K562 (cell line): ENCODE results near the gene YOD1. TPM values are rescaled to one million over a fixed set of nuclear protein-coding genes. Genes with fewer than 3 reads are reported as not detected.

Source experiments
- CBFB ChIP-seq: sonication (generic); formaldehyde crosslinking; IDR thresholded peaks from 2 replicates; pipeline ENCODE4 v1.4.0; 2020; ENCODE audit warnings: mild to moderate bottlenecking, missing genetic modification reagents
- CBX8 ChIP-seq: fragments of 200-600 bp; sonication (generic); IDR thresholded peaks from 2 replicates; pipeline ENCODE4 v1.6.1; 2012; ENCODE audit warnings: borderline replicate concordance, mixed run types, low read depth, mild to moderate bottlenecking, moderate library complexity, mixed read lengths, low read length, control low read depth, inconsistent platforms; ENCODE audit not compliant: poor library complexity, severe bottlenecking; ENCODE audit errors: extremely low read depth
- EGR1 ChIP-seq: fragments of 450-650 bp; conservative IDR thresholded peaks from 2 replicates; pipeline ENCODE4 v1.6.1; 2017; ENCODE audit warnings: mild to moderate bottlenecking
- ELF1 ChIP-seq: fragments of 200-800 bp; sonication (Bioruptor generic); IDR thresholded peaks from 2 replicates; pipeline ENCODE4 v1.6.1; 2016; ENCODE audit warnings: missing genetic modification characterization, missing compliant biosample characterization
- FOXM1 ChIP-seq, 2 experiments: fragments of 450-650 bp in 1 of 2; sonication (generic) in 1 of 2; formaldehyde crosslinking in 1 of 2; IDR thresholded peaks; 2 replicates each; pipeline versions ENCODE4 v1.6.1 to v1.9.0; 2017 to 2022; ENCODE audit warnings: low read depth in 2 of 2, mild to moderate bottlenecking in 2 of 2, missing genetic modification reagents in 1 of 2, moderate library complexity in 1 of 2
- MAZ ChIP-seq, 2 experiments: fragments of 450-650 bp in 1 of 2; sonication (generic) in 1 of 2; formaldehyde crosslinking; IDR thresholded peaks in 1 of 2; conservative IDR thresholded peaks in 1 of 2; 2 replicates each; pipeline versions ENCODE4 v1.4.0 to v1.5.0; 2020; ENCODE audit warnings: mild to moderate bottlenecking in 1 of 2, missing genetic modification reagents in 1 of 2
- NCOA1 ChIP-seq: fragments of 450-650 bp; IDR thresholded peaks from 2 replicates; pipeline ENCODE4 v1.6.1; 2016; ENCODE audit warnings: low read depth
- NFYB ChIP-seq: IDR thresholded peaks from 2 replicates; pipeline ENCODE4 v1.6.1; 2011; ENCODE audit warnings: mild to moderate bottlenecking, moderate library complexity; ENCODE audit not compliant: insufficient read length; ENCODE audit errors: extremely low read depth
- NONO ChIP-seq, 2 experiments: fragments of 200-400 bp in 1 of 2; fragments of 450-650 bp in 1 of 2; formaldehyde crosslinking in 1 of 2; IDR thresholded peaks; 2 replicates each; pipeline ENCODE4 v1.6.1; 2017; ENCODE audit warnings: low read depth in 2 of 2, mild to moderate bottlenecking in 2 of 2, moderate library complexity in 2 of 2, low read length in 1 of 2
- PHB ChIP-seq: fragments of 250-450 bp; sonication (Bioruptor Pico); IDR thresholded peaks from 2 replicates; pipeline ENCODE4 v1.5.0; 2021
- POLR2H ChIP-seq: IDR thresholded peaks from 2 replicates; pipeline ENCODE4 v1.6.1; 2016; ENCODE audit warnings: missing genetic modification characterization, low read depth, mild to moderate bottlenecking, control low read depth, missing compliant biosample characterization, moderate library complexity
- TBL1XR1 ChIP-seq, 2 experiments: IDR thresholded peaks; 2 replicates each; pipeline ENCODE4 v1.6.1; 2012; ENCODE audit warnings: improper control_type of control experiment in 2 of 2, low read length in 2 of 2, mild to moderate bottlenecking in 1 of 2
- ZC3H4 ChIP-seq: sonication (generic); formaldehyde crosslinking; IDR thresholded peaks from 2 replicates; pipeline ENCODE4 v1.9.0; 2021; ENCODE audit warnings: missing genetic modification reagents, borderline replicate concordance
- polyA plus RNA-seq, 8 experiments: library from polyadenylated mRNA; depleted of rRNA in 4 of 8; stranded (reverse) in 5 of 8; unstranded in 3 of 8; fragments of >200 nt; fragmentation: Nextera tagmentation in 2 of 8; fragmentation: Illumina TruSeq in 1 of 8; extraction: Ambion mirVana in 2 of 8; extraction: Trizol in 1 of 8; gene quantifications; 2 replicates each; pipeline versions ENCODE4 v1.2.1 to v1.2.3, GENCODE V29; 2011 to 2014; ENCODE audit warnings: inconsistent platforms in 1 of 8, missing spikeins in 1 of 8
- total RNA-seq, 7 experiments: library from RNA; depleted of rRNA in 6 of 7; stranded (reverse); fragments of >200 nt in 6 of 7; fragmentation: Illumina TruSeq in 2 of 7; extraction: Trizol in 2 of 7; gene quantifications; 2 replicates each; pipeline versions ENCODE4 v1.2.1 to v1.2.3, GENCODE V29; 2011 to 2021; ENCODE audit warnings: low replicate concordance in 1 of 7
- TF ChIP-seq, protein P1 (sequence below): sonication (generic); formaldehyde crosslinking; IDR thresholded peaks from 2 replicates; pipeline ENCODE4 v1.8.1; 2023; ENCODE audit warnings: mild to moderate bottlenecking, missing genetic modification reagents
- TF ChIP-seq, protein P2 (sequence below), 2 experiments: fragments of 200-800 bp in 1 of 2; sonication (Bioruptor generic) in 1 of 2; sonication (generic) in 1 of 2; formaldehyde crosslinking in 1 of 2; IDR thresholded peaks in 1 of 2; conservative IDR thresholded peaks in 1 of 2; 2 replicates each; pipeline versions ENCODE4 v1.5.0 to v1.6.1; 2016 to 2020; ENCODE audit warnings: missing compliant biosample characterization in 1 of 2, missing genetic modification characterization in 1 of 2, missing genetic modification reagents in 1 of 2
- TF ChIP-seq, protein P3 (sequence below): fragments of 450-650 bp; formaldehyde crosslinking; IDR thresholded peaks from 2 replicates; pipeline ENCODE4 v1.4.0; 2020; ENCODE audit warnings: mild to moderate bottlenecking, moderate library complexity
- TF ChIP-seq, protein P4 (sequence below), 2 experiments: fragments of 250-450 bp in 1 of 2; fragments of 450-650 bp in 1 of 2; sonication (Bioruptor Pico) in 1 of 2; IDR thresholded peaks; 2 replicates each; pipeline versions ENCODE4 v1.6.1 to v1.8.0; 2016 to 2021; ENCODE audit warnings: mild to moderate bottlenecking in 2 of 2, moderate library complexity in 2 of 2, missing compliant biosample characterization in 1 of 2, missing genetic modification characterization in 1 of 2

YOD1 gene
- total and polyA plus RNA-seq, 9 of the 15 experiments (the other 6 are each of a cell fraction or from before 2014, with no cell fraction given), result 18.2 to 78.1 (median 46.9) TPM

DNA sequence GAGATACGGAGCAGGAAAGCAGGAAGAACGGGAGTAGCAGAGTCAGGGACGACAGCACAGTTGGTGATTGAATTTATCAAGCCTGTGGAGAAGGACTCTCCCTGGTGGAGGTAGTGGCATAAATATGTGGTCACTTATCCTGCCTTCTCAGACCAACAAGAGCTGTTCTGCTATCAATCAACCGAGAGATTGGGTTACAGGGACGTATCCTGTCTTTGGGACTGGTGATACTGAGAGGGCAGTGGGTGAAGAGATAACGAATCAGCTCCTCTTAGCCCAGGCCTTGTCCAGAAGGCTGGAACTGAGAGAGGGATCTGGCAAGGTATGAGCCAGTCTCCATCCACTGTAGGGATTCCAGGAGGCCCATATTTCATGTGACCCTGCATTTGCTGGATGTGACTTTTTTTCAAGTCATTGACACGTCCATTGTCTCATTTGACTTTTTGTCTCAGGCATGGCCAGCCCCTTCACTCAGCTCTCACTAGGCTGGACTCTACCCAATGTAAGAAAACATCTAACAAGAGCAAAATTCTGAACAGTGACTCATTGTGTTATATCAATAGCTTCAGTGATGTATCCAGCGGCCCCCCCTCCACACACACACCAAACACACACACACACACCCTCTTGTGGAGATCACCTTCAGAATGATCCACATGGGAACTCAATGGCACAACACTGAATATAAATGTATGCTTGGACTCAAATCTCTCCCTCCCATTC is 29.7 kb downstream of the YOD1 start (continued):
- TF ChIP-seq, protein P1, sequence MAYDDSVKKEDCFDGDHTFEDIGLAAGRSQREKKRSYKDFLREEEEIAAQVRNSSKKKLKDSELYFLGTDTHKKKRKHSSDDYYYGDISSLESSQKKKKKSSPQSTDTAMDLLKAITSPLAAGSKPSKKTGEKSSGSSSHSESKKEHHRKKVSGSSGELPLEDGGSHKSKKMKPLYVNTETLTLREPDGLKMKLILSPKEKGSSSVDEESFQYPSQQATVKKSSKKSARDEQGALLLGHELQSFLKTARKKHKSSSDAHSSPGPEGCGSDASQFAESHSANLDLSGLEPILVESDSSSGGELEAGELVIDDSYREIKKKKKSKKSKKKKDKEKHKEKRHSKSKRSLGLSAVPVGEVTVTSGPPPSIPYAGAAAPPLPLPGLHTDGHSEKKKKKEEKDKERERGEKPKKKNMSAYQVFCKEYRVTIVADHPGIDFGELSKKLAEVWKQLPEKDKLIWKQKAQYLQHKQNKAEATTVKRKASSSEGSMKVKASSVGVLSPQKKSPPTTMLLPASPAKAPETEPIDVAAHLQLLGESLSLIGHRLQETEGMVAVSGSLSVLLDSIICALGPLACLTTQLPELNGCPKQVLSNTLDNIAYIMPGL (CRISPR knock-in tag), result 0 out of 2 replicates have a peak, but pooled peaks have one; percentile 39
- TF ChIP-seq FOXM1 (IDR thresholded peaks at IDR 0.05; ENCODE audit: low read depth), result peak; percentile 86; the same call in 1 of the 2 replicates
- no peak for TF ChIP-seq FOXM1 (CRISPR knock-in tag; IDR thresholded peaks at IDR 0.05; ENCODE audit: low read depth)
- TF ChIP-seq NCOA1, result peak; percentile 86; the same call in 1 of the 2 replicates
- peak; percentile 69 to 93; a peak in 2 of 4 replicates for TF ChIP-seq TBL1XR1 (IDR thresholded peaks at IDR 0.05; ENCODE audit: low read length in 2 of 2)
- TF ChIP-seq ZC3H4 (CRISPR knock-in tag), result no peak
- 0 out of 4 replicates have a peak, but pooled peaks of 1 of the 2 experiments have one; percentile 64 for TF ChIP-seq NONO (IDR thresholded peaks at IDR 0.05; ENCODE audit: low read depth in 2 of 2, low read length in 1 of 2)
- peak; percentile 84; the same call in 1 of the 2 replicates for TF ChIP-seq CBFB (CRISPR knock-in tag)
- peak; percentile 28; the same call in 1 of the 2 replicates for TF ChIP-seq EGR1
- TF ChIP-seq, protein P2, sequence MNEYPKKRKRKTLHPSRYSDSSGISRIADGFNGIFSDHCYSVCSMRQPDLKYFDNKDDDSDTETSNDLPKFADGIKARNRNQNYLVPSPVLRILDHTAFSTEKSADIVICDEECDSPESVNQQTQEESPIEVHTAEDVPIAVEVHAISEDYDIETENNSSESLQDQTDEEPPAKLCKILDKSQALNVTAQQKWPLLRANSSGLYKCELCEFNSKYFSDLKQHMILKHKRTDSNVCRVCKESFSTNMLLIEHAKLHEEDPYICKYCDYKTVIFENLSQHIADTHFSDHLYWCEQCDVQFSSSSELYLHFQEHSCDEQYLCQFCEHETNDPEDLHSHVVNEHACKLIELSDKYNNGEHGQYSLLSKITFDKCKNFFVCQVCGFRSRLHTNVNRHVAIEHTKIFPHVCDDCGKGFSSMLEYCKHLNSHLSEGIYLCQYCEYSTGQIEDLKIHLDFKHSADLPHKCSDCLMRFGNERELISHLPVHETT (CRISPR knock-in tag; conservative IDR thresholded peaks at IDR 0.05 in 1 of 2, IDR thresholded peaks at IDR 0.05 in 1 of 2), result peak in 1 of 2 experiments; percentile 91; a peak in 2 of 4 replicates
- TF ChIP-seq ELF1 (tag), result peak; percentile 52; the same call in 1 of the 2 replicates
- TF ChIP-seq PHB (CRISPR knock-in tag), result 0 out of 2 replicates have a peak, but pooled peaks have one; percentile 25
- TF ChIP-seq POLR2H (tag), result no peak
- TF ChIP-seq, protein P3, sequence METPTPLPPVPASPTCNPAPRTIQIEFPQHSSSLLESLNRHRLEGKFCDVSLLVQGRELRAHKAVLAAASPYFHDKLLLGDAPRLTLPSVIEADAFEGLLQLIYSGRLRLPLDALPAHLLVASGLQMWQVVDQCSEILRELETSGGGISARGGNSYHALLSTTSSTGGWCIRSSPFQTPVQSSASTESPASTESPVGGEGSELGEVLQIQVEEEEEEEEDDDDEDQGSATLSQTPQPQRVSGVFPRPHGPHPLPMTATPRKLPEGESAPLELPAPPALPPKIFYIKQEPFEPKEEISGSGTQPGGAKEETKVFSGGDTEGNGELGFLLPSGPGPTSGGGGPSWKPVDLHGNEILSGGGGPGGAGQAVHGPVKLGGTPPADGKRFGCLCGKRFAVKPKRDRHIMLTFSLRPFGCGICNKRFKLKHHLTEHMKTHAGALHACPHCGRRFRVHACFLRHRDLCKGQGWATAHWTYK (CRISPR knock-in tag), result peak; percentile 92
- TF ChIP-seq NFYB, result peak; percentile 2
- peak; percentile 62 to 64 for TF ChIP-seq MAZ (CRISPR knock-in tag; conservative IDR thresholded peaks at IDR 0.05 in 1 of 2, IDR thresholded peaks at IDR 0.05 in 1 of 2)
- TF ChIP-seq CBX8, result no peak
- TF ChIP-seq, protein P4, sequence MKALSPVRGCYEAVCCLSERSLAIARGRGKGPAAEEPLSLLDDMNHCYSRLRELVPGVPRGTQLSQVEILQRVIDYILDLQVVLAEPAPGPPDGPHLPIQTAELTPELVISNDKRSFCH (CRISPR knock-in tag; IDR thresholded peaks at IDR 0.05), result no peak
- TF ChIP-seq, protein P4 (tag; IDR thresholded peaks at IDR 0.05), result peak; percentile 85
